ENCODE data around the gene ILKAP.

Gene ILKAP

DNA sequence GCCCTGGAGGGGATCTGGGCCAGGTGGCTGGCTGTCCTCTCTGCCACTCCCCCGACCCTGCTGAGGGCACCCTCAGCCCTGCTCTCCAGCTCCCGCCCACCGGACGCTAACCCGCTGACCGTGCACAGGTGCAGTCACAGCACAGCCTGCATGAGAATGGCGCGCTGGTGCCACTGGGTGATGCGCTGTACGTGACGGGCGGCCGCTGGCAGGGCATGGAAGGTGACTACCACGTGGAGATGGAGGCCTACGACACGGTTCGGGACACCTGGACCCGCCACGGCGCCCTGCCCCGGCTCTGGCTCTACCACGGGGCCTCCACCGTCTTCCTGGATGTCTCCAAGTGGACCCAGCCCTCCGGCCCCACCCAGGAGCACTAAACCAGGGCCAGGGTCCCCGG, 52.8 kb downstream of the ILKAP start:
- Histone ChIP-seq H3K79me2 (ENCODE audit: insufficient read depth, low read length) (no peaks in the 10 kb centered on the region), H4K20me1 (ENCODE audit: insufficient read depth, low read length) (no peaks in the 10 kb centered on the region), H3K4me1 (ENCODE audit: insufficient read depth, low read length, severe bottlenecking) (peaks cover 4% of the 10 kb centered on the region), H3K4me3 (ENCODE audit: low read depth, low read length, poor library complexity, severe bottlenecking) (no peak overlapping the region), H3F3A (ENCODE audit: insufficient read depth, low read length) (no peaks in the 10 kb centered on the region), H3K27me3 (ENCODE audit: insufficient read depth, low read length) (peaks cover 7% of the 10 kb centered on the region; the same call in 1 of the 2 replicates), H3K36me3 (ENCODE audit: insufficient read depth, low read length) (no peaks in the 10 kb centered on the region; the same call in 1 of the 2 replicates), H3K9me3 (ENCODE audit: low read length) (no peaks in the 10 kb centered on the region), H2AFZ (ENCODE audit: low read length) (no peak overlapping the region), H3K4me2 (ENCODE audit: low read length) (no peak overlapping the region), H3K9me2 (ENCODE audit: low read depth, low read length) (no peaks in the 10 kb centered on the region), H3K9ac (ENCODE audit: low read length) (no peak overlapping the region), H3K27ac (ENCODE audit: low read depth, low read length, poor library complexity, severe bottlenecking) (no peak overlapping the region)
- TF ChIP-seq, protein P1, sequence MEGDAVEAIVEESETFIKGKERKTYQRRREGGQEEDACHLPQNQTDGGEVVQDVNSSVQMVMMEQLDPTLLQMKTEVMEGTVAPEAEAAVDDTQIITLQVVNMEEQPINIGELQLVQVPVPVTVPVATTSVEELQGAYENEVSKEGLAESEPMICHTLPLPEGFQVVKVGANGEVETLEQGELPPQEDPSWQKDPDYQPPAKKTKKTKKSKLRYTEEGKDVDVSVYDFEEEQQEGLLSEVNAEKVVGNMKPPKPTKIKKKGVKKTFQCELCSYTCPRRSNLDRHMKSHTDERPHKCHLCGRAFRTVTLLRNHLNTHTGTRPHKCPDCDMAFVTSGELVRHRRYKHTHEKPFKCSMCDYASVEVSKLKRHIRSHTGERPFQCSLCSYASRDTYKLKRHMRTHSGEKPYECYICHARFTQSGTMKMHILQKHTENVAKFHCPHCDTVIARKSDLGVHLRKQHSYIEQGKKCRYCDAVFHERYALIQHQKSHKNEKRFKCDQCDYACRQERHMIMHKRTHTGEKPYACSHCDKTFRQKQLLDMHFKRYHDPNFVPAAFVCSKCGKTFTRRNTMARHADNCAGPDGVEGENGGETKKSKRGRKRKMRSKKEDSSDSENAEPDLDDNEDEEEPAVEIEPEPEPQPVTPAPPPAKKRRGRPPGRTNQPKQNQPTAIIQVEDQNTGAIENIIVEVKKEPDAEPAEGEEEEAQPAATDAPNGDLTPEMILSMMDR (IDR thresholded peaks at IDR 0.05; ENCODE audit: low read length) = no peak
- no peak for TF ChIP-seq EZH2 (IDR thresholded peaks at IDR 0.05; ENCODE audit: borderline replicate concordance, low read length)

DNA sequence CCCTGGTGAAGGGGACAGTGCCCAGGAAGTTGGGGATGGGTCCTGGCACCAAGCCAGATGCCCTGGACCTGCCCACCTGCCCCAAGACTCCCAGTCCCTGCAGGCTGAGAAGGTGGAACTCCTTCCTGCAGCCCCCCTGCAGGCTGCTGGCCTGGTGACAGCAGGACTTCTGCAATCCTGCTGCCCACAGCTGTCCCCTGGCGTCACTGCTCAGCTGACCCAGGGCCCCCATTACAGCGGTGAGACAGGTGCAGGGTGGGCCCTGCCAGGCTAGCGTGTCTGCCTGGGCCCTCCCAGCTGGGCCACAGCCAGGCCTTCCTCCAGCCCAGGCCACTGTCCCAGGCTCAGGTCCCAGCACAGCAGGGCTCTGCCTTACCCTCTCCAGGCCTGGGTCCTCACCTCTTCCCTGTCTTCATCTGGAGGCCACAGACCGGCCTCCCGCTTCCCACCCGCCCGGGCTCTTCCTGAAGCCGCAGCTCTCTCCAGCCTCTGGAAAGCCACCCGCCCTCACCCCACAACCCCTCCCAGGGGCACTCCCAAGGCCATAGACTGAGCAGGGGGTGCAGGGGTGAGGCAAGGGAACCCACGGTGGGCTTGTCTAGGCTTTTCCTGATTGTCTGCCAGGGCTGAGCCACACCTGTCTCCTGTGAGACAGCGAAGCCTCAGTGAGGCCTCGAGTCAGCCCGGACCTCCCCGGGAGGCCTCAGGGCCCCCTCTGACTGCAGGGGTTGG, 53.5 kb downstream of the ILKAP start:
- Histone ChIP-seq H3K9me3 (ENCODE audit: low read length) (no peaks in the 10 kb centered on the region), H3K27ac (ENCODE audit: low read depth, low read length, poor library complexity, severe bottlenecking) (no peak overlapping the region), H3K4me3 (ENCODE audit: low read depth, low read length, poor library complexity, severe bottlenecking) (no peak overlapping the region), H2AFZ (ENCODE audit: low read length) (no peak overlapping the region), H3K79me2 (ENCODE audit: insufficient read depth, low read length) (no peaks in the 10 kb centered on the region), H3K4me2 (ENCODE audit: low read length) (no peak overlapping the region), H3K9ac (ENCODE audit: low read length) (no peak overlapping the region), H4K20me1 (ENCODE audit: insufficient read depth, low read length) (no peaks in the 10 kb centered on the region), H3K36me3 (ENCODE audit: insufficient read depth, low read length) (no peaks in the 10 kb centered on the region; the same call in 1 of the 2 replicates), H3K27me3 (ENCODE audit: insufficient read depth, low read length) (peaks cover 7% of the 10 kb centered on the region; the same call in 1 of the 2 replicates), H3K4me1 (ENCODE audit: insufficient read depth, low read length, severe bottlenecking) (peaks cover 4% of the 10 kb centered on the region), H3F3A (ENCODE audit: insufficient read depth, low read length) (no peaks in the 10 kb centered on the region), H3K9me2 (ENCODE audit: low read depth, low read length) (no peaks in the 10 kb centered on the region)
- TF ChIP-seq EZH2 (IDR thresholded peaks at IDR 0.05; ENCODE audit: borderline replicate concordance, low read length) = no peak
- TF ChIP-seq, protein P1 (IDR thresholded peaks at IDR 0.05; ENCODE audit: low read length) = no peak

DNA sequence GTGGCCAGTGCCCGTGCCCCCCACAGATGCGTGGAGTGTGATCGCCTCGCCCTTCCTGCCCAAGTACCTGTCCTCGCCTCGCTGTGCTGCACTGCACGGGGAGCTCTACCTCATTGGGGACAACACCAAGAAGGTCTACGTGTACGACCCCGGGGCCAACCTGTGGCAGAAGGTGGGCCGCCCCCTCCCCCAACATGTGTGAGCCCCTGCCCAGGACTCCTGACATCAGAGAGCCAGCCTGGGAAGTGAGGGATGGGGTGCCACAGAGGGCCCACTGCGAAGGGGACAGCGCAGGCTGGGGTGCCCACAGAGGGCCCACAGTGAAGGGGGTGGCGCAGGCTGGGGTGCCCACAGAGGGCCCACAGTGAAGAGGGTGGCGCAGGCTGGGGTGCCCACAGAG, 54.5 kb downstream of the ILKAP start:
- Histone ChIP-seq H3K27ac (ENCODE audit: low read depth, low read length, poor library complexity, severe bottlenecking) (no peak overlapping the region), H3K9me3 (ENCODE audit: low read length) (no peaks in the 10 kb centered on the region), H3K36me3 (ENCODE audit: insufficient read depth, low read length) (no peaks in the 10 kb centered on the region; the same call in 1 of the 2 replicates), H3K4me3 (ENCODE audit: low read depth, low read length, poor library complexity, severe bottlenecking) (no peak overlapping the region), H3K9ac (ENCODE audit: low read length) (no peak overlapping the region), H3K9me2 (ENCODE audit: low read depth, low read length) (no peaks in the 10 kb centered on the region), H3K27me3 (ENCODE audit: insufficient read depth, low read length) (peaks cover 16% of the 10 kb centered on the region; the same call in 1 of the 2 replicates), H3K4me1 (ENCODE audit: insufficient read depth, low read length, severe bottlenecking) (peaks cover 4% of the 10 kb centered on the region), H2AFZ (ENCODE audit: low read length) (no peak overlapping the region), H3K4me2 (ENCODE audit: low read length) (no peak overlapping the region), H4K20me1 (ENCODE audit: insufficient read depth, low read length) (no peaks in the 10 kb centered on the region), H3F3A (ENCODE audit: insufficient read depth, low read length) (no peaks in the 10 kb centered on the region), H3K79me2 (ENCODE audit: insufficient read depth, low read length) (no peaks in the 10 kb centered on the region)
- no peak for TF ChIP-seq EZH2 (IDR thresholded peaks at IDR 0.05; ENCODE audit: borderline replicate concordance, low read length)
- TF ChIP-seq, protein P1 (IDR thresholded peaks at IDR 0.05; ENCODE audit: low read length) = no peak
